Measurements from ENCODE around the gene FURIN. TPM values are rescaled to one million over a fixed set of nuclear protein-coding genes. Genes with fewer than 3 reads are reported as not detected.
"Not testable (repeated sequence)": the region's sequence is repeated elsewhere in the genome, so short reads cannot be mapped to it uniquely, and the experiment has no call there.

Gene FURIN
- total RNA-seq, 1 donor from 2014 or later = 27.8 TPM

GRCh38 chr15:90916461-90916860 lies 48.1 kb downstream of the FURIN start:
- no peak for DNase-seq

GRCh38 chr15:90917569-90917968 lies 49.2 kb downstream of the FURIN start:
- no peak for DNase-seq

- no peak for DNase-seq
Observed at GRCh38 chr15:90918034-90918788, 49.8 kb downstream of the FURIN start.

- DNase-seq = no peak
Observed at GRCh38 chr15:90918835-90919234, 50.4 kb downstream of the FURIN start.

- no peak for DNase-seq
Observed at GRCh38 chr15:90921887-90922286, 53.5 kb downstream of the FURIN start.

GRCh38 chr15:90922712-90923322 lies 54.4 kb downstream of the FURIN start:
- DNase-seq = not testable (repeated sequence)

- no peak for DNase-seq
Observed at GRCh38 chr15:90924375-90924774, 56.0 kb downstream of the FURIN start.

GRCh38 chr15:90926766-90927165 lies 58.4 kb downstream of the FURIN start:
- not testable (repeated sequence) for DNase-seq

GRCh38 chr15:90928106-90928505 lies 59.7 kb downstream of the FURIN start:
- not testable (repeated sequence) for DNase-seq

GRCh38 chr15:90929246-90930019 lies 61.0 kb downstream of the FURIN start:
- DNase-seq = no peak

- DNase-seq = no peak
Observed at GRCh38 chr15:90930861-90931574, 62.6 kb downstream of the FURIN start.

- no peak for DNase-seq
Observed at GRCh38 chr15:90931575-90931827, 63.1 kb downstream of the FURIN start.

GRCh38 chr15:90931828-90932659 lies 63.7 kb downstream of the FURIN start, which contains the start of gene HDDC3:
Gene HDDC3, minus strand, starts transcription at chr15:90932549. Its CDS starts 9 bp downstream, at chr15:90932540.
- peak; percentile 93 for DNase-seq

GRCh38 chr15:90932660-90932991 lies 64.2 kb downstream of the FURIN start:
- no peak for DNase-seq

Small RNA genes lying within 50 kb of the gene (small RNA-seq; reads per million reads assigned to genes)
- not detected for gene RN7SL363P (ENCODE audit: low replicate concordance)

Other genes with a start within 250 kb of the FURIN start
- gene BLM, start 151.2 kb upstream of the FURIN start, total RNA-seq = 7.3 TPM
- 40.1 TPM for gene FES, start 15.9 kb downstream of the FURIN start, total RNA-seq
- gene MAN2A2, start 34.7 kb downstream of the FURIN start, total RNA-seq = 17.0 TPM
- gene HDDC3, start 64.0 kb downstream of the FURIN start, total RNA-seq = 9.4 TPM
- gene UNC45A, start 66.7 kb downstream of the FURIN start, total RNA-seq = 51.6 TPM
- 21.3 TPM for gene RCCD1, start 86.3 kb downstream of the FURIN start, total RNA-seq
- 62.7 TPM for gene PRC1, start 125.9 kb downstream of the FURIN start, total RNA-seq
- gene VPS33B, start 154.0 kb downstream of the FURIN start, total RNA-seq = 11.0 TPM
- 4.5 TPM for gene SV2B, start 231.7 kb downstream of the FURIN start, total RNA-seq

Data from tongue (tissue), 3 donors.